GM23338 (cell line): ENCODE measurements around the gene FAM13C.

Experiments
- JUNB ChIP-seq: IDR thresholded peaks from one replicate; pipeline ENCODE4 v1.6.1; 2016; ENCODE audit warnings: antibody characterized with exemption; ENCODE audit not compliant: unreplicated experiment
- POLR2AphosphoS5 ChIP-seq: IDR thresholded peaks from 2 replicates; pipeline ENCODE4 v1.6.1; 2016; ENCODE audit warnings: antibody characterized with exemption, low read depth
- TF ChIP-seq, protein P1 (sequence below): IDR thresholded peaks from one replicate; pipeline ENCODE4 v1.6.1; 2018; ENCODE audit warnings: antibody characterized with exemption; ENCODE audit not compliant: unreplicated experiment
- TF ChIP-seq, protein P2 (sequence below), 2 experiments: fragments of 200-600 bp in 1 of 2; sonication (generic) in 1 of 2; conservative IDR thresholded peaks; 2 replicates each; pipeline versions ENCODE4 v1.5.1 to v1.6.1; 2016 to 2017; ENCODE audit warnings: antibody characterized with exemption in 2 of 2, low read depth in 2 of 2, mild to moderate bottlenecking in 2 of 2, moderate library complexity in 1 of 2

DNA sequence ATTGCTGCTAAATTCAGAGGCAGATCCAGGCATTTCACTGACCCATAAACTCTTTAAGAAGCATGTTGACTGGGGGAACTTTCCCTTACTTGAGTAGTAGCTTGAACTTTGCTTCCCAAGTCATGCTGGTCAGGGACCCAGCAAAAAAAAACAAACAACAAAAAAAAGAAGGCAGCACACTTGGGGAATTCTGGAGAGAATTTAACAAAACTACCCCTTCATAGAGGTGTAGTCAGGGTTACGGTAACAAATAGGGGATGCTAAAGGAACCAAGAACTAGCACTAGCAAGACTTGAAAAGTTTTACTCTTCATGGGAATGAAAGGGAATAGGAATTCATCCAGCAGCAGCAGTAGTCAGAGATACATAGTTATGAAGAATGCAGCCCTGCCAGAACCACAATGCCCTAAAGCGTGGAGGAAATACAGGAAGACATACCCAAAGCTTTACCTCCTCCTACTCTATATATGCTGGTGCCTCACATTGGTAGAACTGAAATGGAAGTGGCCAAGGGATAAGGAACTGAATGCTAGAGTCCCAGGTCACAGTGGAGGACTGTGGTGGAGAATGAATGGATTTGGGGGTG, 118.6 kb downstream of the FAM13C start:
- TF ChIP-seq POLR2AphosphoS5, result no peak
- TF ChIP-seq JUNB, result no peak
- TF ChIP-seq, protein P1, sequence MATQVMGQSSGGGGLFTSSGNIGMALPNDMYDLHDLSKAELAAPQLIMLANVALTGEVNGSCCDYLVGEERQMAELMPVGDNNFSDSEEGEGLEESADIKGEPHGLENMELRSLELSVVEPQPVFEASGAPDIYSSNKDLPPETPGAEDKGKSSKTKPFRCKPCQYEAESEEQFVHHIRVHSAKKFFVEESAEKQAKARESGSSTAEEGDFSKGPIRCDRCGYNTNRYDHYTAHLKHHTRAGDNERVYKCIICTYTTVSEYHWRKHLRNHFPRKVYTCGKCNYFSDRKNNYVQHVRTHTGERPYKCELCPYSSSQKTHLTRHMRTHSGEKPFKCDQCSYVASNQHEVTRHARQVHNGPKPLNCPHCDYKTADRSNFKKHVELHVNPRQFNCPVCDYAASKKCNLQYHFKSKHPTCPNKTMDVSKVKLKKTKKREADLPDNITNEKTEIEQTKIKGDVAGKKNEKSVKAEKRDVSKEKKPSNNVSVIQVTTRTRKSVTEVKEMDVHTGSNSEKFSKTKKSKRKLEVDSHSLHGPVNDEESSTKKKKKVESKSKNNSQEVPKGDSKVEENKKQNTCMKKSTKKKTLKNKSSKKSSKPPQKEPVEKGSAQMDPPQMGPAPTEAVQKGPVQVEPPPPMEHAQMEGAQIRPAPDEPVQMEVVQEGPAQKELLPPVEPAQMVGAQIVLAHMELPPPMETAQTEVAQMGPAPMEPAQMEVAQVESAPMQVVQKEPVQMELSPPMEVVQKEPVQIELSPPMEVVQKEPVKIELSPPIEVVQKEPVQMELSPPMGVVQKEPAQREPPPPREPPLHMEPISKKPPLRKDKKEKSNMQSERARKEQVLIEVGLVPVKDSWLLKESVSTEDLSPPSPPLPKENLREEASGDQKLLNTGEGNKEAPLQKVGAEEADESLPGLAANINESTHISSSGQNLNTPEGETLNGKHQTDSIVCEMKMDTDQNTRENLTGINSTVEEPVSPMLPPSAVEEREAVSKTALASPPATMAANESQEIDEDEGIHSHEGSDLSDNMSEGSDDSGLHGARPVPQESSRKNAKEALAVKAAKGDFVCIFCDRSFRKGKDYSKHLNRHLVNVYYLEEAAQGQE, result no peak
- TF ChIP-seq, protein P2, sequence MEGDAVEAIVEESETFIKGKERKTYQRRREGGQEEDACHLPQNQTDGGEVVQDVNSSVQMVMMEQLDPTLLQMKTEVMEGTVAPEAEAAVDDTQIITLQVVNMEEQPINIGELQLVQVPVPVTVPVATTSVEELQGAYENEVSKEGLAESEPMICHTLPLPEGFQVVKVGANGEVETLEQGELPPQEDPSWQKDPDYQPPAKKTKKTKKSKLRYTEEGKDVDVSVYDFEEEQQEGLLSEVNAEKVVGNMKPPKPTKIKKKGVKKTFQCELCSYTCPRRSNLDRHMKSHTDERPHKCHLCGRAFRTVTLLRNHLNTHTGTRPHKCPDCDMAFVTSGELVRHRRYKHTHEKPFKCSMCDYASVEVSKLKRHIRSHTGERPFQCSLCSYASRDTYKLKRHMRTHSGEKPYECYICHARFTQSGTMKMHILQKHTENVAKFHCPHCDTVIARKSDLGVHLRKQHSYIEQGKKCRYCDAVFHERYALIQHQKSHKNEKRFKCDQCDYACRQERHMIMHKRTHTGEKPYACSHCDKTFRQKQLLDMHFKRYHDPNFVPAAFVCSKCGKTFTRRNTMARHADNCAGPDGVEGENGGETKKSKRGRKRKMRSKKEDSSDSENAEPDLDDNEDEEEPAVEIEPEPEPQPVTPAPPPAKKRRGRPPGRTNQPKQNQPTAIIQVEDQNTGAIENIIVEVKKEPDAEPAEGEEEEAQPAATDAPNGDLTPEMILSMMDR (conservative IDR thresholded peaks at IDR 0.05; ENCODE audit: low read depth in 2 of 2), result no peak
